AG04450 (cell line): Measurements from ENCODE around the gene RAB8A. TPM values are rescaled to one million over a fixed set of nuclear protein-coding genes. Genes with fewer than 3 reads are reported as not detected.
A peak's percentile ranks its signal among the peaks of the same experiment; 100 is the strongest.

Experiments
- CTCF ChIA-PET: fragments of 300-600, 350-600 bp; formaldehyde crosslinking; extraction: SDS; loops from one replicate; lab custom pipeline; 2022; ENCODE audit warnings: antibody characterized with exemption, inconsistent platforms; lab: Charles Lee
- POLR2A ChIA-PET: fragments of 350-600 bp; formaldehyde crosslinking; extraction: SDS; loops from one replicate; lab custom pipeline; 2021; ENCODE audit warnings: antibody characterized with exemption, inconsistent platforms; lab: Yijun Ruan, JAX
- DNase-seq: peaks from one replicate; pipeline ENCODE4 v3.0.0-alpha.2; 2011; ENCODE audit warnings: low read depth, low spot score
- H3K27ac ChIP-seq: one replicate; pipeline ENCODE4 v1.5.1; 2012; ENCODE audit warnings: low read depth, low read length, control low read depth
- H3K27me3 ChIP-seq: one replicate; pipeline ENCODE4 v1.6.0; 2012; ENCODE audit warnings: low read length; ENCODE audit not compliant: control insufficient read depth, insufficient read depth
- H3K4me3 ChIP-seq: 2 replicates; pipeline ENCODE4 v1.5.1; 2011; ENCODE audit warnings: mild to moderate bottlenecking, low read depth, low read length, control low read depth
- H3K9me3 ChIP-seq: 2 replicates; pipeline ENCODE4 v1.5.1; 2012; ENCODE audit warnings: low read length; ENCODE audit not compliant: control insufficient read depth, insufficient read depth
- polyA plus RNA-seq: library from polyadenylated mRNA; depleted of rRNA; stranded (reverse); fragments of >200 nt; gene quantifications from 2 replicates; pipeline ENCODE4 v1.2.3, GENCODE V29; 2011
- TF ChIP-seq, protein P1 (sequence below): IDR thresholded peaks from 2 replicates; pipeline ENCODE4 v1.5.1; 2011; ENCODE audit warnings: low read depth, low read length, control low read depth, inconsistent platforms

Gene RAB8A
- polyA plus RNA-seq, 1 experiment = 109 TPM

GRCh38 chr19:16094360-16095070 is 17.2 kb upstream of the RAB8A start:
- no peaks in the 10 kb centered on the region for H3K27me3 ChIP-seq
- H3K4me3 ChIP-seq = no peak overlapping the region
- TF ChIP-seq, protein P1, sequence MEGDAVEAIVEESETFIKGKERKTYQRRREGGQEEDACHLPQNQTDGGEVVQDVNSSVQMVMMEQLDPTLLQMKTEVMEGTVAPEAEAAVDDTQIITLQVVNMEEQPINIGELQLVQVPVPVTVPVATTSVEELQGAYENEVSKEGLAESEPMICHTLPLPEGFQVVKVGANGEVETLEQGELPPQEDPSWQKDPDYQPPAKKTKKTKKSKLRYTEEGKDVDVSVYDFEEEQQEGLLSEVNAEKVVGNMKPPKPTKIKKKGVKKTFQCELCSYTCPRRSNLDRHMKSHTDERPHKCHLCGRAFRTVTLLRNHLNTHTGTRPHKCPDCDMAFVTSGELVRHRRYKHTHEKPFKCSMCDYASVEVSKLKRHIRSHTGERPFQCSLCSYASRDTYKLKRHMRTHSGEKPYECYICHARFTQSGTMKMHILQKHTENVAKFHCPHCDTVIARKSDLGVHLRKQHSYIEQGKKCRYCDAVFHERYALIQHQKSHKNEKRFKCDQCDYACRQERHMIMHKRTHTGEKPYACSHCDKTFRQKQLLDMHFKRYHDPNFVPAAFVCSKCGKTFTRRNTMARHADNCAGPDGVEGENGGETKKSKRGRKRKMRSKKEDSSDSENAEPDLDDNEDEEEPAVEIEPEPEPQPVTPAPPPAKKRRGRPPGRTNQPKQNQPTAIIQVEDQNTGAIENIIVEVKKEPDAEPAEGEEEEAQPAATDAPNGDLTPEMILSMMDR = no peak
- CTCF ChIA-PET = interaction anchor here (0.6 to 4.7 kb wide), 3 partner anchors 9 to 455 kb away, joined by 3 to 26 read pairs (median 4); partner anchors contain the start of gene RAB8A
- DNase-seq = no peak
- no peaks in the 10 kb centered on the region for H3K9me3 ChIP-seq
- peak overlapping the region; percentile 52 for H3K27ac ChIP-seq
- POLR2A ChIA-PET = interaction anchor here (0.6 to 2.5 kb wide), 6 partner anchors 10 to 98 kb away, joined by 3 to 19 read pairs (median 6); partner anchors contain the start of gene TPM4

DNA sequence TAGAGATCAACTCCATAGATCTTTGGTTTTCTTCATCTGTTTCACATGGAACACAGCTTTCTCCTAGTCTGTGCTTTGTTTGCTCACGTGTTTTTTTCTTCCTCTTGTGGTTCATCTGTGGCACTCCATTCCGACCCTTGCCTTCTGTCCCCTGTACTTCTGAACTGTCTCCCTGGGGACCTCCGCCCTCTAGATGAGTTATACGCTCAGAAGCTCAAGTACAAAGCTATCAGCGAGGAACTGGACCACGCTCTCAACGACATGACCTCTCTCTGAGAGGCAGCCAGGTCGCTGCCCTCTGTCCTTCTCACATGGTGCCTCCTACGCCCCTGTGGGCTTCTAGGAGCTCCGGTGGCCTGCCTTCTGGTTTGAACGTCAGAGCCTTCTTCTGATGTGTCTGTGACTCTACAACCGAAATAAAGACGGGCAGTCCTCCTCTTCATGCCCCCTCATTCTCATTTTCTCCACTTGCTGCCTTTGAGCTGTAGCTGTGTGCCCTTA is 16.6 kb upstream of the RAB8A start:
- Histone ChIP-seq H3K9me3 (no peaks in the 10 kb centered on the region), H3K27ac (peak overlapping the region; percentile 65), H3K4me3 (no peak overlapping the region), H3K27me3 (no peaks in the 10 kb centered on the region)
- DNase-seq = no peak
- TF ChIP-seq, protein P1 = no peak
- ChIA-PET POLR2A (interaction anchor here (0.6 to 2.5 kb wide), 5 partner anchors 10 to 19 kb away, joined by 3 to 19 read pairs (median 8); partner anchors contain the start of gene TPM4), CTCF (interaction anchor here (1.5 to 4.7 kb wide), 2 partner anchors 10 to 16 kb away, joined by 4 to 26 read pairs; partner anchors contain the start of gene RAB8A)

- ChIA-PET POLR2A (interaction anchor here (0.5 to 2.5 kb wide), 6 partner anchors 8 to 196 kb away, joined by 3 to 11 read pairs (median 6); no protein-coding TSS in a partner anchor), CTCF (interaction anchor here (0.7 to 4.7 kb wide), 3 partner anchors 11 to 90 kb away, joined by 4 to 26 read pairs (median 5); partner anchors contain the start of gene RAB8A)
- Histone ChIP-seq H3K27me3 (no peaks in the 10 kb centered on the region), H3K27ac (peak overlapping the region; percentile 11), H3K9me3 (no peaks in the 10 kb centered on the region), H3K4me3 (no peak overlapping the region)
- no peak for DNase-seq
- TF ChIP-seq, protein P1 = no peak
Observed at GRCh38 chr19:16096280-16096855, 15.3 kb upstream of the RAB8A start.

- ChIA-PET POLR2A (no interaction called here), CTCF (interaction anchor here (4.7 kb wide), 1 partner anchor 13 kb away, joined by 26 read pairs; the partner anchor contains the start of gene RAB8A)
- DNase-seq = no peak
- Histone ChIP-seq H3K4me3 (no peak overlapping the region), H3K9me3 (no peaks in the 10 kb centered on the region), H3K27me3 (no peaks in the 10 kb centered on the region), H3K27ac (no peak overlapping the region)
- TF ChIP-seq, protein P1 = no peak
Observed at GRCh38 chr19:16098416-16098768, 13.3 kb upstream of the RAB8A start.
